GM19238 (cell line): ENCODE measurements around the gene PLPP1.
"Not testable (repeated sequence)": the region's sequence is repeated elsewhere in the genome, so short reads cannot be mapped to it uniquely, and the experiment has no call there.

Source experiments
- DNase-seq: peaks from one replicate; pipeline ENCODE4 v3.0.0; 2011; ENCODE audit warnings: low spot score; ENCODE audit not compliant: insufficient read length

The PLPP1 gene

GRCh38 chr5:55505711-55506110, 29.1 kb downstream of the PLPP1 start:
- DNase-seq, result not testable (repeated sequence)

GRCh38 chr5:55503917-55504316, 30.8 kb downstream of the PLPP1 start:
- not testable (repeated sequence) for DNase-seq

GRCh38 chr5:55502759-55503158, 32.0 kb downstream of the PLPP1 start:
- no peak for DNase-seq

GRCh38 chr5:55498457-55498856, 36.3 kb downstream of the PLPP1 start:
- no peak for DNase-seq

- no peak for DNase-seq
Observed at GRCh38 chr5:55497712-55498111, 37.1 kb downstream of the PLPP1 start.

- no peak for DNase-seq
Observed at GRCh38 chr5:55495216-55495615, 39.5 kb downstream of the PLPP1 start.

- no peak for DNase-seq
Observed at GRCh38 chr5:55492449-55492848, 42.3 kb downstream of the PLPP1 start.

- DNase-seq, result no peak
Observed at GRCh38 chr5:55485073-55485472, 49.7 kb downstream of the PLPP1 start.

GRCh38 chr5:55484531-55484930, 50.2 kb downstream of the PLPP1 start:
- DNase-seq, result no peak

- DNase-seq, result no peak
Observed at GRCh38 chr5:55483885-55484284, 50.9 kb downstream of the PLPP1 start.

GRCh38 chr5:55481293-55481855, 53.4 kb downstream of the PLPP1 start:
- no peak for DNase-seq

GRCh38 chr5:55480781-55481180, 54.0 kb downstream of the PLPP1 start:
- DNase-seq, result no peak

- no peak for DNase-seq
Observed at GRCh38 chr5:55472642-55473041, 62.1 kb downstream of the PLPP1 start.

GRCh38 chr5:55471468-55471867, 63.3 kb downstream of the PLPP1 start:
- no peak for DNase-seq

GRCh38 chr5:55470282-55470681, 64.5 kb downstream of the PLPP1 start:
- DNase-seq, result no peak

- no peak for DNase-seq
Observed at GRCh38 chr5:55469839-55470238, 64.9 kb downstream of the PLPP1 start.

GRCh38 chr5:55467862-55468551, 66.8 kb downstream of the PLPP1 start:
- no peak for DNase-seq

GRCh38 chr5:55463613-55464012, 71.2 kb downstream of the PLPP1 start:
- DNase-seq, result no peak

- no peak for DNase-seq
Observed at GRCh38 chr5:55459572-55459971, 75.2 kb downstream of the PLPP1 start.

- no peak for DNase-seq
Observed at GRCh38 chr5:55456216-55456895, 78.4 kb downstream of the PLPP1 start.

- DNase-seq, result no peak
Observed at GRCh38 chr5:55454282-55454681, 80.5 kb downstream of the PLPP1 start.

GRCh38 chr5:55453211-55453610, 81.6 kb downstream of the PLPP1 start:
- no peak for DNase-seq

- no peak for DNase-seq
Observed at GRCh38 chr5:55451976-55452375, 82.8 kb downstream of the PLPP1 start.
